K562 (cell line): ENCODE results near the gene MC2R. TPM values are rescaled to one million over a fixed set of nuclear protein-coding genes. Genes with fewer than 3 reads are reported as not detected.

Source experiments
- ATAC-seq: fragments of 200-7000 bp; cut with Tn5 transposase; 3 replicates; pipeline ENCODE4 v1.9.1; 2020; ENCODE audit warnings: moderate library complexity
- BruUV-seq: library from RNA; stranded (reverse); fragments of 400-500 nt; replicated peaks from 2 replicates; lab custom pipeline; 2021; lab: Mats Ljungman, UMichigan
- CTCF ChIA-PET: fragments of 300-600 bp; formaldehyde crosslinking; extraction: SDS; loops from one replicate; lab custom pipeline; 2021; ENCODE audit warnings: low intra/inter-chr PET ratio; lab: Yijun Ruan, JAX
- POLR2A ChIA-PET: fragments of 300-600, 350-650 bp; sonication (Branson Sonifier 250); formaldehyde crosslinking; extraction: SDS; loops from one replicate; lab custom pipeline; 2021; ENCODE audit warnings: antibody characterized with exemption, inconsistent platforms; lab: Yijun Ruan, JAX
- DNase-seq, 4 experiments: peaks; one replicate each; pipeline versions ENCODE4 v3.0.0 to v3.0.0-alpha.2; 2011 to 2018; ENCODE audit warnings: low spot score in 3 of 4, mixed read lengths in 3 of 4; ENCODE audit errors: extremely low read depth in 1 of 4
- FAIRE-seq: peaks from 2 replicates; lab custom pipeline; 2011; peaks lifted over from hg19 to GRCh38; lab: Jason Lieb, UNC
- H2AFZ ChIP-seq: 2 replicates; pipeline ENCODE4 v1.6.0; 2011; ENCODE audit warnings: low read depth, low read length, control low read depth, inconsistent platforms
- H3K27ac ChIP-seq: fragments of 200-600 bp; 3 replicates; pipeline ENCODE4 v1.8.0; 2011; ENCODE audit warnings: low read depth, mild to moderate bottlenecking, control low read depth, inconsistent platforms, low read length, moderate library complexity, mixed read lengths; ENCODE audit errors: extremely low read depth
- H3K27me3 ChIP-seq, 2 experiments: fragments of 300-600 bp in 1 of 2; 2 replicates in 1 of 2; 3 replicates in 1 of 2; pipeline versions ENCODE4 v1.6.0 to v1.8.0; 2011; ENCODE audit warnings: inconsistent platforms in 2 of 2, low read length in 2 of 2, mild to moderate bottlenecking in 1 of 2, mixed read lengths in 1 of 2, moderate library complexity in 1 of 2; ENCODE audit not compliant: control insufficient read depth in 2 of 2, insufficient read depth in 2 of 2
- H3K36me3 ChIP-seq: fragments of 300-600 bp; 3 replicates; pipeline ENCODE4 v1.8.0; 2011; ENCODE audit warnings: mild to moderate bottlenecking, low read length, inconsistent platforms; ENCODE audit not compliant: control insufficient read depth, insufficient read depth
- H3K4me1 ChIP-seq, 2 experiments: fragments of 200-600 bp in 1 of 2; replicated peaks in 1 of 2; 2 replicates in 1 of 2; 3 replicates in 1 of 2; pipeline versions ENCODE4 v1.5.1 to v1.8.0; 2011; ENCODE audit warnings: inconsistent platforms in 2 of 2, low read length in 2 of 2, mild to moderate bottlenecking in 1 of 2, mixed read lengths in 1 of 2, moderate library complexity in 1 of 2; ENCODE audit not compliant: control insufficient read depth in 2 of 2, insufficient read depth in 2 of 2
- H3K4me2 ChIP-seq: 2 replicates; pipeline ENCODE4 v1.6.1; 2011; ENCODE audit warnings: low read length, control low read depth, inconsistent platforms, mixed read lengths; ENCODE audit not compliant: insufficient read depth
- H3K4me3 ChIP-seq: fragments of 200-600 bp; sonication (generic), shearing (Covaris generic); 2 replicates; pipeline ENCODE4 v1.5.1; 2016; ENCODE audit warnings: control low read depth, inconsistent platforms
- H3K79me2 ChIP-seq: fragments of 200-600 bp; 3 replicates; pipeline ENCODE4 v1.8.0; 2011; ENCODE audit warnings: low read length, inconsistent platforms; ENCODE audit not compliant: control insufficient read depth, insufficient read depth
- H3K9ac ChIP-seq, 2 experiments: 2 replicates each; pipeline versions ENCODE4 v1.6.0 to v1.6.1; 2011; ENCODE audit warnings: low read depth in 2 of 2, low read length in 2 of 2, control low read depth in 1 of 2, inconsistent platforms in 1 of 2, mild to moderate bottlenecking in 1 of 2, mixed read lengths in 1 of 2; ENCODE audit not compliant: insufficient read depth in 1 of 2
- H3K9me1 ChIP-seq: one replicate; pipeline ENCODE4 v1.6.0; 2011; ENCODE audit warnings: inconsistent platforms, mild to moderate bottlenecking, low read length, moderate library complexity; ENCODE audit not compliant: control insufficient read depth, insufficient read depth
- H3K9me3 ChIP-seq: replicated peaks from 2 replicates; pipeline ENCODE4 v1.5.1; 2011; ENCODE audit warnings: low read depth, low read length, inconsistent platforms; ENCODE audit not compliant: control insufficient read depth, insufficient read depth
- H4K20me1 ChIP-seq: replicated peaks from 2 replicates; pipeline ENCODE4 v1.6.1; 2011; ENCODE audit warnings: low read length, inconsistent platforms, mixed read lengths; ENCODE audit not compliant: control insufficient read depth, insufficient read depth
- BCLAF1 ChIP-seq, 2 experiments: fragments of 450-650 bp in 1 of 2; IDR thresholded peaks; 2 replicates each; pipeline ENCODE4 v1.6.1; 2011 to 2017; ENCODE audit warnings: low read depth in 2 of 2, antibody characterized with exemption in 1 of 2, borderline replicate concordance in 1 of 2, low read length in 1 of 2, mild to moderate bottlenecking in 1 of 2, mixed read lengths in 1 of 2; ENCODE audit not compliant: control insufficient read depth in 1 of 2
- CBFA2T3 ChIP-seq: fragments of 450-650 bp; IDR thresholded peaks from 2 replicates; pipeline ENCODE4 v1.6.1; 2017
- CHCHD3 ChIP-seq: fragments of 250-450 bp; sonication (Bioruptor Pico); IDR thresholded peaks from 2 replicates; pipeline ENCODE4 v2.1.2; 2022; ENCODE audit warnings: mild to moderate bottlenecking
- ETS1 ChIP-seq: conservative IDR thresholded peaks from 2 replicates; pipeline ENCODE4 v1.6.1; 2011; ENCODE audit warnings: low read depth, mild to moderate bottlenecking, low read length; ENCODE audit not compliant: control insufficient read depth
- GATAD2A ChIP-seq: fragments of 450-650 bp; IDR thresholded peaks from 2 replicates; pipeline ENCODE4 v1.6.1; 2017
- MAFK ChIP-seq: IDR thresholded peaks from 2 replicates; pipeline ENCODE4 v1.6.1; 2011; ENCODE audit warnings: low read length, improper control_type of control experiment
- NCOR1 ChIP-seq: fragments of 450-650 bp; IDR thresholded peaks from 2 replicates; pipeline ENCODE4 v1.6.1; 2016; ENCODE audit warnings: mild to moderate bottlenecking, moderate library complexity
- POLR2B ChIP-seq: fragments of 450-650 bp; IDR thresholded peaks from 2 replicates; pipeline ENCODE4 v1.6.1; 2018; ENCODE audit warnings: low read depth; ENCODE audit not compliant: partially characterized antibody
- RBM22 ChIP-seq: fragments of 200-400 bp; formaldehyde crosslinking; IDR thresholded peaks from 2 replicates; pipeline ENCODE4 v1.6.1; 2018; ENCODE audit warnings: low read length, low read depth; ENCODE audit not compliant: poor library complexity, severe bottlenecking
- SMAD2 ChIP-seq: fragments of 150-350 bp; IDR thresholded peaks from 2 replicates; pipeline ENCODE4 v1.6.1; 2014; ENCODE audit warnings: low read depth, mild to moderate bottlenecking, low read length
- SREBF1 ChIP-seq: fragments of 150-350 bp; IDR thresholded peaks from 2 replicates; pipeline ENCODE4 v1.6.1; 2014; ENCODE audit warnings: antibody characterized with exemption, low read depth, low read length, borderline replicate concordance
- STAG1 ChIP-seq: sonication (generic); formaldehyde crosslinking; IDR thresholded peaks from 2 replicates; pipeline ENCODE4 v1.5.0; 2020; ENCODE audit warnings: missing genetic modification reagents, borderline replicate concordance
- TAF7 ChIP-seq: fragments of 450-650 bp; IDR thresholded peaks from 2 replicates; pipeline ENCODE4 v1.6.1; 2016; ENCODE audit warnings: missing genetic modification characterization, missing compliant biosample characterization
- TRIM24 ChIP-seq, 2 experiments: fragments of 450-650 bp; IDR thresholded peaks; 2 replicates each; pipeline ENCODE4 v1.6.1; 2016
- XRCC4 ChIP-seq: IDR thresholded peaks from one replicate; pipeline ENCODE4 v1.6.1; 2011; ENCODE audit not compliant: insufficient read depth, insufficient read length; ENCODE audit errors: extremely low read depth
- ZBTB8A ChIP-seq: fragments of 450-650 bp; IDR thresholded peaks from 2 replicates; pipeline ENCODE4 v1.6.1; 2018; ENCODE audit warnings: mild to moderate bottlenecking, moderate library complexity; ENCODE audit not compliant: partially characterized antibody
- ZNF165 ChIP-seq: fragments of 250-450 bp; sonication (Bioruptor Pico); IDR thresholded peaks from 2 replicates; pipeline ENCODE4 v1.4.0; 2020; ENCODE audit warnings: borderline replicate concordance
- WGBS: fragments of 100-300 bp; shearing (Covaris generic); methylation state at CpG from one replicate; pipeline ENCODE4 v1.1.6; 2016; ENCODE audit warnings: low coverage, mixed read lengths; ENCODE audit not compliant: insufficient coverage; ENCODE audit errors: missing lambda C conversion rate; 5-methylcytosine and 5-hydroxymethylcytosine counted together
- in situ Hi-C: fragments of 300-500 bp; cut with MboI; formaldehyde crosslinking; loops from 4 replicates; pipeline ENCODE4 v1.15.0; 2018; ENCODE audit warnings: inconsistent platforms, mixed read lengths
- intact Hi-C: fragments of 100-400 bp; cut with micrococcal nuclease; formaldehyde crosslinking; loops from 2 replicates; pipeline ENCODE4 v1.14.2; 2022
- polyA plus RNA-seq, 8 experiments: library from polyadenylated mRNA; depleted of rRNA in 4 of 8; stranded (reverse) in 5 of 8; unstranded in 3 of 8; fragments of >200 nt; fragmentation: Nextera tagmentation in 2 of 8; fragmentation: Illumina TruSeq in 1 of 8; extraction: Ambion mirVana in 2 of 8; extraction: Trizol in 1 of 8; gene quantifications; 2 replicates each; pipeline versions ENCODE4 v1.2.1 to v1.2.3, GENCODE V29; 2011 to 2014; ENCODE audit warnings: inconsistent platforms in 1 of 8, missing spikeins in 1 of 8
- total RNA-seq, 7 experiments: library from RNA; depleted of rRNA in 6 of 7; stranded (reverse); fragments of >200 nt in 6 of 7; fragmentation: Illumina TruSeq in 2 of 7; extraction: Trizol in 2 of 7; gene quantifications; 2 replicates each; pipeline versions ENCODE4 v1.2.1 to v1.2.3, GENCODE V29; 2011 to 2021; ENCODE audit warnings: low replicate concordance in 1 of 7

MC2R gene
- total and polyA plus RNA-seq, 9 of the 15 experiments (the other 6 are each of a cell fraction or from before 2014, with no cell fraction given): not detected

- no peaks in the 10 kb centered on the region for H4K20me1 ChIP-seq
- 2% methylated on average over 3 of the region's 3 CpGs for WGBS
Measured at GRCh38 chr18:13934058-13934457, 18.7 kb upstream of the MC2R start.

More at GRCh38 chr18:13934058-13934457, 18.7 kb upstream of the MC2R start:
- Histone ChIP-seq H3K4me1 (no peaks in the 10 kb centered on the region), H3K27me3 (no peaks in the 10 kb centered on the region)
- BruUV-seq: no TSS peak
- in situ Hi-C loops (no loop called here), intact Hi-C loops (no loop called here)
- TF ChIP-seq XRCC4: no peak
- TF ChIP-seq STAG1 (CRISPR knock-in tag): no peak
- TF ChIP-seq CBFA2T3: no peak
- TF ChIP-seq BCLAF1 (IDR thresholded peaks at IDR 0.05; ENCODE audit: borderline replicate concordance in 1 of 2, control insufficient read depth in 1 of 2, low read depth in 2 of 2, low read length in 1 of 2): no peak
- no peak for TF ChIP-seq SREBF1
- TF ChIP-seq RBM22: no peak
- TF ChIP-seq POLR2B: no peak
- no peak for TF ChIP-seq MAFK
- no peak for TF ChIP-seq TAF7 (tag)
- no peak for TF ChIP-seq SMAD2
- no peak for TF ChIP-seq TRIM24 (IDR thresholded peaks at IDR 0.05)
- TF ChIP-seq ETS1: no peak
- no peak for TF ChIP-seq ZNF165 (CRISPR knock-in tag)
- TF ChIP-seq ZBTB8A: no peak
- TF ChIP-seq NCOR1: no peak
- TF ChIP-seq GATAD2A: no peak
- no peak for TF ChIP-seq CHCHD3 (CRISPR knock-in tag)
- TF ChIP-seq, all 486 proteins: peak for 0
- Histone ChIP-seq H3K27ac (no peak overlapping the region), H3K79me2 (no peaks in the 10 kb centered on the region), H3K9ac (no peak overlapping the region), H3K4me2 (no peak overlapping the region), H3K4me3 (no peak overlapping the region), H2AFZ (no peak overlapping the region), H3K9me3 (no peaks in the 10 kb centered on the region), H3K9me1 (no peaks in the 10 kb centered on the region), H3K36me3 (no peaks in the 10 kb centered on the region)
- ChIA-PET CTCF (no interaction called here), POLR2A (no interaction called here)
- no peak for ATAC-seq
- no peak for DNase-seq
- no peak for FAIRE-seq
